Measurements from ENCODE around the gene SLC39A7.

Gene SLC39A7

GRCh38 chr6:33175436-33176069 is 25.1 kb upstream of the SLC39A7 start:
- no peak for TF ChIP-seq EZH2 (IDR thresholded peaks at IDR 0.05; ENCODE audit: borderline replicate concordance, low read depth, low read length, severe bottlenecking)
- no peak for TF ChIP-seq CTCF (IDR thresholded peaks at IDR 0.05; ENCODE audit: borderline replicate concordance, extremely low read depth, low read length, poor library complexity, severe bottlenecking)
- Histone ChIP-seq H3K79me2 (ENCODE audit: insufficient read depth, low read length) (no peaks in the 10 kb centered on the region), H3K4me3 (ENCODE audit: low read depth in 1 of 2, low read length in 2 of 2) (no peak overlapping the region), H3K4me2 (ENCODE audit: insufficient read depth, low read length) (no peak overlapping the region), H3K9ac (ENCODE audit: low read depth, low read length) (no peak overlapping the region), H3K27me3 (ENCODE audit: insufficient read depth, low read length, poor library complexity) (no peaks in the 10 kb centered on the region), H2AFZ (ENCODE audit: low read depth, low read length) (no peak overlapping the region), H3K9me3 (ENCODE audit: insufficient read depth, low read length, severe bottlenecking) (no peaks in the 10 kb centered on the region), H3K4me1 (ENCODE audit: insufficient read depth, low read length) (no peaks in the 10 kb centered on the region), H4K20me1 (ENCODE audit: insufficient read depth, low read length) (no peaks in the 10 kb centered on the region), H3K27ac (ENCODE audit: low read length) (no peak overlapping the region), H3K36me3 (ENCODE audit: insufficient read depth, low read length) (no peaks in the 10 kb centered on the region)
- no peak for DNase-seq
- no peak for ATAC-seq (ENCODE audit: insufficient read depth, low read depth)

DNA sequence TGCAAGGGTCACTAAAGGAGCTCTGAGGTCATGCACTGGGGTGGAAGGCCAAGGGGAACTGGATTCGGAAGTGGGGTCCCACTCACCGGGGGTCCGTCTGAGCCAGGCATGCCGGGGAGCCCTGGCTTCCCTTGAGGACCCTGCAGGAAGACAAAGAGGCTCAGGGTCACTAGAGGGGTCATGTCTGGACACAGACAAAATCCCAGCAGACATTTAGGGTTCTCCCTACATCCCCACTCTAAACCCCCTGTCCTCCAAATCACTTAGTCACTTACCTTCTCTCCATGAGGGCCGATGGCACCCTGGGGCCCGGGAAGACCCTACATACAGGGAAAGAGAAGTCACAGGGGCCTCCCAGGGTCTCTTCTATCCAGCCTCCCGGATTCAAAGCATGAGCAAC is 23.8 kb upstream of the SLC39A7 start:
- H2AFZ ChIP-seq (ENCODE audit: low read depth, low read length): no peak overlapping the region
- no peak overlapping the region for H3K9ac ChIP-seq (ENCODE audit: low read depth, low read length)
- no peaks in the 10 kb centered on the region for H3K79me2 ChIP-seq (ENCODE audit: insufficient read depth, low read length)
- no peak for TF ChIP-seq EZH2 (IDR thresholded peaks at IDR 0.05; ENCODE audit: borderline replicate concordance, low read depth, low read length, severe bottlenecking)
- TF ChIP-seq CTCF (IDR thresholded peaks at IDR 0.05; ENCODE audit: borderline replicate concordance, extremely low read depth, low read length, poor library complexity, severe bottlenecking): no peak
- no peaks in the 10 kb centered on the region for H4K20me1 ChIP-seq (ENCODE audit: insufficient read depth, low read length)
- H3K4me1 ChIP-seq (ENCODE audit: insufficient read depth, low read length): no peaks in the 10 kb centered on the region
- H3K4me3 ChIP-seq (ENCODE audit: low read depth in 1 of 2, low read length in 2 of 2): no peak overlapping the region
- ATAC-seq (ENCODE audit: insufficient read depth, low read depth) (no peak), DNase-seq (no peak)
- H3K36me3 ChIP-seq (ENCODE audit: insufficient read depth, low read length): no peaks in the 10 kb centered on the region
- H3K4me2 ChIP-seq (ENCODE audit: insufficient read depth, low read length): no peak overlapping the region
- H3K27me3 ChIP-seq (ENCODE audit: insufficient read depth, low read length, poor library complexity): no peaks in the 10 kb centered on the region
- no peaks in the 10 kb centered on the region for H3K9me3 ChIP-seq (ENCODE audit: insufficient read depth, low read length, severe bottlenecking)
- no peak overlapping the region for H3K27ac ChIP-seq (ENCODE audit: low read length)

GRCh38 chr6:33177552-33178446 is 22.9 kb upstream of the SLC39A7 start:
- TF ChIP-seq CTCF (IDR thresholded peaks at IDR 0.05; ENCODE audit: borderline replicate concordance, extremely low read depth, low read length, poor library complexity, severe bottlenecking) (no peak), EZH2 (IDR thresholded peaks at IDR 0.05; ENCODE audit: borderline replicate concordance, low read depth, low read length, severe bottlenecking) (no peak)
- no peaks in the 10 kb centered on the region for H3K36me3 ChIP-seq (ENCODE audit: insufficient read depth, low read length)
- ATAC-seq (ENCODE audit: insufficient read depth, low read depth) (no peak), DNase-seq (no peak)
- no peaks in the 10 kb centered on the region for H4K20me1 ChIP-seq (ENCODE audit: insufficient read depth, low read length)
- no peaks in the 10 kb centered on the region for H3K27me3 ChIP-seq (ENCODE audit: insufficient read depth, low read length, poor library complexity)
- H3K79me2 ChIP-seq (ENCODE audit: insufficient read depth, low read length): no peaks in the 10 kb centered on the region
- H3K4me3 ChIP-seq (ENCODE audit: low read depth in 1 of 2, low read length in 2 of 2): no peak overlapping the region
- H3K4me1 ChIP-seq (ENCODE audit: insufficient read depth, low read length): no peaks in the 10 kb centered on the region
- no peak overlapping the region for H3K27ac ChIP-seq (ENCODE audit: low read length)
- no peaks in the 10 kb centered on the region for H3K9me3 ChIP-seq (ENCODE audit: insufficient read depth, low read length, severe bottlenecking)
- no peak overlapping the region for H3K9ac ChIP-seq (ENCODE audit: low read depth, low read length)
- H2AFZ ChIP-seq (ENCODE audit: low read depth, low read length): no peak overlapping the region
- no peak overlapping the region for H3K4me2 ChIP-seq (ENCODE audit: insufficient read depth, low read length)

All from DND-41 (cell line).